Activated T-cell treated with anti-CD3 and anti-CD28 coated beads, Interleukin-2, amount 50 U/mL, for 4 hours (primary cell): ENCODE measurements around the gene SLC9A9. TPM values are rescaled to one million over a fixed set of nuclear protein-coding genes. Genes with fewer than 3 reads are reported as not detected.

ENCODE experiments used
- ATAC-seq, 2 donors: fragments of 200-7000 bp; cut with Tn5 transposase; one replicate each; pipeline ENCODE4 v1.10.0; 2021
- DNase-seq: peaks from one replicate; pipeline ENCODE4 v3.0.0-alpha.2; 2020
- H3K27me3 Mint-ChIP-seq: one replicate; pipeline ENCODE4 v1.8.0; 2021; ENCODE audit warnings: low read depth, mixed read lengths
- H3K36me3 Mint-ChIP-seq: one replicate; pipeline ENCODE4 v1.8.0; 2022; ENCODE audit warnings: mixed read lengths; ENCODE audit not compliant: insufficient read depth
- H3K4me1 Mint-ChIP-seq: one replicate; pipeline ENCODE4 v1.8.0; 2021; ENCODE audit warnings: low read depth, mixed read lengths
- H3K4me3 Mint-ChIP-seq: one replicate; pipeline ENCODE4 v1.8.0; 2021; ENCODE audit warnings: mild to moderate bottlenecking, moderate library complexity, mixed read lengths
- H3K9me3 Mint-ChIP-seq: one replicate; pipeline ENCODE4 v1.8.0; 2021; ENCODE audit warnings: mixed read lengths
- total RNA-seq, 3 donors: library from RNA; stranded (reverse); gene quantifications; one replicate each; pipeline ENCODE4 v1.2.1, GENCODE V29; 2021

Gene SLC9A9
- total RNA-seq, 3 donors from 2014 or later = 0.56 to 0.98 (median 0.87) TPM

DNA sequence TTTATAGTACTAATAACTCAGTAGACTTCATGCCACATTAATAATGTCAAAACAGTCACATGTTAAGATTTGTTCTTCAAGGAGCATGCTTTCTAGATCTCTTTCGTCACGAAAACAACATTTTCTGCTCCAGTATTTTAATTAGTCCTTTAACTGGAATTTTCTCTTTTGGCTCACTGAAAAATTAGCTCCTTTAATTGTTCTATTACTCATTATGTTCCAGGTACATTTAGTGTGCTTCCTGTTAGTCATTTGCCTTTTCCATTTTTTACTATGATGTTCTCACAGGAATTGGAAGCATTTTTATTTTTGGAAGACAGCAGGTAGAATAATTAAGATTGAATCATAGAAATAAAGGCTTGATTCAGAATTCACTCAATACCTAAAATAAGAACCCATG lies 111.2 kb downstream of the SLC9A9 start:
- Mint-ChIP-seq H3K9me3 (peaks cover 13% of the 10 kb centered on the region), H3K27me3 (no peaks in the 10 kb centered on the region), H3K36me3 (peaks cover 19% of the 10 kb centered on the region), H3K4me1 (no peaks in the 10 kb centered on the region), H3K4me3 (no peak overlapping the region)
- DNase-seq = no peak
- ATAC-seq = no peak

DNA sequence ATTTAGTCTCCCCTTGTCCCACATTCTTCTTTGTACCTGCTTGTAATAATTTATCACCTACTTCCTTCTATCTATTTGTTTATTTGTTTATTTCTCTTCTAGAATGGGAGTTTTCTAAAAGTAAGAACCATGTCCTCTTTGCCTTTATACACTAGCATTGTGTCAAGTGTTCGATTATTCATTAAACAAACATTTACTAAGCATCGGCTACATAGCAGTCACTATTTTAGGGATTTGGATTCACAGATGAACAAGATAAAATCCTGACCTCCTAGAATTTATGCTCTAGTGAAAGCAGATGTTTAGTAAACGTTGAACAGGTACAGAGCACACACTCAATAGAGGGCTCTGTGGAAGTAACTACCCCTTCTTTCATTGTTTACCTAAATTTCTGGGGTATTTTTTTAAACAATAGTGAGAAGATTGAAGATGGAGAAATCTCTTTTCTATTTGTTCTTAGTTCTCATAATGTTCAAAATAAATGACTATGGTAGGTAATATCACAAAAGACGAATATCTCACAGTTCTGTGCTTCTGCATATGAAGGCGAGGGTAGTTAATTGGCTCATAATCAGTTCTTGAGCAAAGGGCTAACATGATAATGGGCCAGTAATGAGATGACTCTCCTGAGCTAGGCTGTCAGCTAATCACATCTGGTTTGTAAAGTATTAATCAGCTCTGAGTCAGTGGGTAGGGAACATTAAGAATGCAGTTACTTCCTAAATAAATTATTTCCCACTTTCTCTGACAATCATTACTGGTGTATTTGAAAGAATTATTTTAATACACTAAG lies 111.9 kb downstream of the SLC9A9 start:
- peaks cover 13% of the 10 kb centered on the region for H3K36me3 Mint-ChIP-seq
- no peaks in the 10 kb centered on the region for H3K27me3 Mint-ChIP-seq
- no peak overlapping the region for H3K4me3 Mint-ChIP-seq
- H3K9me3 Mint-ChIP-seq = peaks cover 8% of the 10 kb centered on the region
- H3K4me1 Mint-ChIP-seq = no peaks in the 10 kb centered on the region
- DNase-seq (no peak), ATAC-seq (no peak)

DNA sequence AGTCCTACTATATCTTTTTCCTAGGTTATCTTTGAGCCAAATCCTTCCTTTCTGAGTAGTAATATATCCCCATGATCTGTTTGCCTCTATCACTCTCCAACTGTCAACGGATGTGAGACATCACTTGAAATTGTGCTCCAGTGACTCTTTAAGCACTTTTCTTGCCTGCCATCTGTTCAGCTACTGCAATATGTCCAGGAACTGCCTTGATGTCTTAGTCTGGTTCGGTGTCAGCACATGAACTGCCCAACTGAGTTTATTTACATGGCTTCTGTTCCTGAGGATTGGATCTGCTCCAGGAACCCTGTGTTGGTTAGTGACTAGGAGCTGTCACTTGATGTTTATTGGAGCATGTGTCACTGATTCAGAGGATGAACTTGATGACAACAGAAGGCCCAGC lies 116.5 kb downstream of the SLC9A9 start:
- Mint-ChIP-seq H3K4me3 (no peak overlapping the region), H3K36me3 (peaks cover 7% of the 10 kb centered on the region), H3K4me1 (no peaks in the 10 kb centered on the region), H3K27me3 (no peaks in the 10 kb centered on the region), H3K9me3 (no peaks in the 10 kb centered on the region)
- no peak for ATAC-seq
- no peak for DNase-seq

DNA sequence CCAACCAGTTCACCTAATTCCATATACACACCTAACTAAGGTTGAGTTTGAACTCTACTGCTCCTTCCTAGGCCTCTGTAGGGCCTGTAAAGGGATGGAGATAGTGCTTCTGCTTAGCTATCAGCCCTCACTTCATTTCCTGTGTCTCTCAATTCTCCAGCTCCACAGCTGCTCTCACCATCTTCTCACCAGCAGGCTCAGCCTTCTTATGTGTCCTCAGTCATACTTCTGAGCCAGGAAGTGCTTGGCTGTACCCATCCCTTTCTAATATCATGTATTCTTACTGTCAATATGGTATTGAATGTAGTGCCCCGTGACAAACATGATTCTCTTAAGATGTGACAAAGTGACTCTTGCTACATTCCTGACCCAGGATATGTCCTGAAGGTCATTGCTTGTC lies 116.9 kb downstream of the SLC9A9 start:
- no peak for ATAC-seq
- H3K9me3 Mint-ChIP-seq = no peaks in the 10 kb centered on the region
- H3K27me3 Mint-ChIP-seq = no peaks in the 10 kb centered on the region
- no peaks in the 10 kb centered on the region for H3K4me1 Mint-ChIP-seq
- peaks cover 7% of the 10 kb centered on the region for H3K36me3 Mint-ChIP-seq
- DNase-seq = no peak
- no peak overlapping the region for H3K4me3 Mint-ChIP-seq

DNA sequence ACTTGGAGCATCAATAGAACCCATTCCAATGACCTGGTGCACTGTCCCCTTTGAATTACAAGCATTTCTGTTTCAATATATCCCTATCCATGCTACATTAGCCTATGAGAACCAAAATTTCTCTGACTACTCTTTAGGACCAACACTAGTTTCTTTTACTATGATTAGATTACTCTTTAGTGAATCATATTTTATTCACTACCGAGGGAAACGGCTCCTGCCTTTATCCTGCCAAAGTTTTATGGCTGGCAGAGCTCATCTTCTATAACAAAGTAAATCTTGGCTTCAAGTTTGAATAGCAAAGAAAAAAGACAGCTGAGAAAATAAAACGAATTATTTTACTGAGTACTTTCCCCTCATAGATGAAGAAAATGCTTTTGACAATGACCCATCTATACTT lies 120.9 kb downstream of the SLC9A9 start:
- Mint-ChIP-seq H3K4me1 (no peaks in the 10 kb centered on the region), H3K27me3 (no peaks in the 10 kb centered on the region), H3K9me3 (no peaks in the 10 kb centered on the region), H3K4me3 (no peak overlapping the region), H3K36me3 (peaks cover 6% of the 10 kb centered on the region)
- ATAC-seq (no peak), DNase-seq (no peak)

DNA sequence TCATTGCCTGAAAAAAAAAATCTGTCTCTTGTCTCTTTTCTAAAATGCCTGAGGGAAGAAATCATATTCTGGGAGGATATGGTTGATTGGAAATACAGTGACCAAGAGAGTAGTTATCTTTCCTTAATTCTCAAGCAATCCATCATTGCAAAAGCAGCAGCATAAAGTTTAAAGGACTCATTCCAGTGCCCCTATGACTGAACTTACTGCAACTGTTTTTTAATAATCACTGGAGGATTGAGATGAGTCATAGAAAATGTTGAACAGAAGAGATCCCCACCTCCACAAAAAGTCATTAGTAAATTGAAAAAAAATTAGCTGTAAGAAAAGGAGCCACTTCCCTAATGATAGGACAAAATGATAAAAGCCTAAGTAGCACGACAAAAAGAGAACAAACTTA lies 121.5 kb downstream of the SLC9A9 start:
- no peak for DNase-seq
- Mint-ChIP-seq H3K9me3 (no peaks in the 10 kb centered on the region), H3K4me1 (no peaks in the 10 kb centered on the region), H3K36me3 (peaks cover 7% of the 10 kb centered on the region), H3K4me3 (no peak overlapping the region), H3K27me3 (no peaks in the 10 kb centered on the region)
- ATAC-seq = no peak

- ATAC-seq = no peak
- H3K27me3 Mint-ChIP-seq = no peaks in the 10 kb centered on the region
- no peak overlapping the region for H3K4me3 Mint-ChIP-seq
- H3K9me3 Mint-ChIP-seq = no peaks in the 10 kb centered on the region
- no peak for DNase-seq
- peaks cover 20% of the 10 kb centered on the region for H3K36me3 Mint-ChIP-seq
- no peaks in the 10 kb centered on the region for H3K4me1 Mint-ChIP-seq
Observed at GRCh38 chr3:143720381-143720780, 127.9 kb downstream of the SLC9A9 start.

DNA sequence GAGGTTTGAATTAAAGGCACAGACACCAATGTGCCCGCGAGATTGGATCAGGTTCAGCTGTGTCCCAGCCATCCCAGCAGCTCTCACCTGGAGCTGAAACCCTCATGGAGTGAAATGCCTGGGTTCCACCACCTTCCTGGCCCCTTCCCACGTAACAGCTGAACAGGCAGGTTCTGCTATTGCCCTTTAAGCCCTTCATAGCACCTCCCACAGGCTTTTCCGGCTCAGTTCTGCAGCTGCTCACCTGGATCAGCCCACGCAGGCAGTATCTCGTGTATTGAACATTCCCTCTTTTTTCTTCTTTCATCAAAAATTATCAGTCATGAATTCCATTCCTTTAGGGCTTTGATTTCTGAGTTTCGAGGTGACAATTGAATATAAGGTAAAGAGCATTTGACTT lies 129.8 kb downstream of the SLC9A9 start:
- H3K27me3 Mint-ChIP-seq = no peaks in the 10 kb centered on the region
- ATAC-seq (no peak), DNase-seq (no peak)
- no peaks in the 10 kb centered on the region for H3K4me1 Mint-ChIP-seq
- H3K9me3 Mint-ChIP-seq = no peaks in the 10 kb centered on the region
- H3K36me3 Mint-ChIP-seq = peaks cover 19% of the 10 kb centered on the region
- no peak overlapping the region for H3K4me3 Mint-ChIP-seq

GRCh38 chr3:143716731-143717130 lies 131.5 kb downstream of the SLC9A9 start:
- DNase-seq (no peak), ATAC-seq (no peak)
- no peaks in the 10 kb centered on the region for H3K9me3 Mint-ChIP-seq
- no peak overlapping the region for H3K4me3 Mint-ChIP-seq
- peaks cover 3% of the 10 kb centered on the region for H3K4me1 Mint-ChIP-seq
- peaks cover 17% of the 10 kb centered on the region for H3K36me3 Mint-ChIP-seq
- no peaks in the 10 kb centered on the region for H3K27me3 Mint-ChIP-seq

DNA sequence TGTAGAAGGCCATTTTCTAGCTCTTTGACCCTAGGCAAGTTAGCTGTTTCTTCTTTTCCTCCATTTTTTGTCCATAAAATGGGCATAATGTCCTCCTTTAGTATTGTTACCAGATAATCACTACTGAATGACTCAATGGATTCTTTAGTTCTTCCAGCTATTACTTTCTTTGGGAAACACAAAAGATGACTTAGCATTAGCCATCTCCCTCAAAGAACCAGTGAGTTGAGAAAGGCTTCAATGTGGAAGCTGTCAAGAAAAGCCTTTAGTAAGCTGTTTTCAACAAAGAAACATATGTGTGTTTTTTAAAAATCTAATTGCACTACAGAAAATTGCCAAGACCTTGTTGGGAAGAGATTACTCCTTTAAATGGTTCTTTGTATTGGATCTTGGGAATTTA lies 135.7 kb downstream of the SLC9A9 start:
- Mint-ChIP-seq H3K4me1 (peaks cover 3% of the 10 kb centered on the region), H3K36me3 (peaks cover 11% of the 10 kb centered on the region), H3K9me3 (no peaks in the 10 kb centered on the region), H3K4me3 (no peak overlapping the region), H3K27me3 (no peaks in the 10 kb centered on the region)
- DNase-seq = no peak
- no peak for ATAC-seq

- peaks cover 8% of the 10 kb centered on the region for H3K36me3 Mint-ChIP-seq
- no peak for DNase-seq
- no peaks in the 10 kb centered on the region for H3K27me3 Mint-ChIP-seq
- H3K4me3 Mint-ChIP-seq = no peak overlapping the region
- no peaks in the 10 kb centered on the region for H3K9me3 Mint-ChIP-seq
- H3K4me1 Mint-ChIP-seq = no peaks in the 10 kb centered on the region
- ATAC-seq = no peak
Observed at GRCh38 chr3:143707848-143708247, 140.4 kb downstream of the SLC9A9 start.

DNA sequence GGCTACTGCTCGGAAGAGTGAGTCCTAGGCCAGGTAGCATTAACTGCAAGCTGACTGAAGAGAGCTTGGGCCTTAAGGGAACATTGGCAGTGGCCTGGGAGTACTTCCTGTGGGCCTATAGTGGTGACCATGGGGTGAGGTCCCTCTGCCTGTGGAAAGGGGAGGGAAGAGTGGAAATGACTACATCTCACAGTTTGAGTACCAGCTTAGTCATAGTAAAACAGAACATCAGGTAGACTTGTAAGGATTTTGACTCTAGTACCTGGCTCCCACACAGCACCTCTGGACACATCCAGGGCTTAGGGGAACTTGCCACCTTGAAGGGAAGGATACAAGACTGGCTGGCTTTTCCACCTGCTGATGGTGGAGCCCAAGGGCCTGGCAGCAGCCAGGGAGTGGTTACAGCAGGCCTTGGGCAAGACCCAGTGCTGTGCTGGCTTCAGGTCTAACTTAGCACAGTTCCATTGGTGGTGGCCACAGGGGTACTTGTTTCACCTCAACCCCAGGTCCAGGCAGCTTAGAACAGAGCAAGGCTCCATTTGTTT lies 147.8 kb downstream of the SLC9A9 start:
- Mint-ChIP-seq H3K4me3 (no peak overlapping the region), H3K4me1 (no peaks in the 10 kb centered on the region), H3K27me3 (no peaks in the 10 kb centered on the region), H3K9me3 (no peaks in the 10 kb centered on the region), H3K36me3 (peaks cover 7% of the 10 kb centered on the region)
- no peak for ATAC-seq
- no peak for DNase-seq

DNA sequence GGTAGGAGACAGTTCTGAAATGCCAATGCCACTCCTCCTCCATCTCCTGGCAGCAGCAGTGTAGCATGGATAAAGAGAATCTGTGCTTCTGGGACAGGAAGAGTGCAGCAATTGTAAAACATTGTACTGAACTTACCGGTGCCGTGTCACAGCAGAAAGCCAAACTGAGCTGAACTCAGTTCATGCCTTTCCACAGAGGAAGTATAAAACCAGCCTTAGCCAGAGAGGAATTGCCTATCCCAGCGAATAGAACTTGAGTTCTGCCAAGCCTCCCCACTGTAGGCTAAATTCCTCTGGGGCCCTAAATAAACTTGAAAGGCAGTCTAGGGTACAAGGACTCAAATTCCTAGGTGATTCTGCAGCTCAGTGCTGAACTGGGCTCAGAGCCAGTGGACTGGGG lies 148.8 kb downstream of the SLC9A9 start:
- H3K4me3 Mint-ChIP-seq = no peak overlapping the region
- H3K4me1 Mint-ChIP-seq = no peaks in the 10 kb centered on the region

GRCh38 chr3:143698682-143699303 lies 149.5 kb downstream of the SLC9A9 start:
- no peaks in the 10 kb centered on the region for H3K4me1 Mint-ChIP-seq
- H3K9me3 Mint-ChIP-seq = no peaks in the 10 kb centered on the region
- peaks cover 10% of the 10 kb centered on the region for H3K36me3 Mint-ChIP-seq
- DNase-seq = no peak
- no peak overlapping the region for H3K4me3 Mint-ChIP-seq
- no peaks in the 10 kb centered on the region for H3K27me3 Mint-ChIP-seq
- ATAC-seq = no peak

More for the DNA sequence above, 148.8 kb downstream of the SLC9A9 start:
- DNase-seq (no peak), ATAC-seq (no peak)
- H3K27me3 Mint-ChIP-seq = no peaks in the 10 kb centered on the region
- H3K36me3 Mint-ChIP-seq = peaks cover 10% of the 10 kb centered on the region
- H3K9me3 Mint-ChIP-seq = no peaks in the 10 kb centered on the region

- peaks cover 6% of the 10 kb centered on the region for H3K36me3 Mint-ChIP-seq
- ATAC-seq (no peak), DNase-seq (no peak)
- no peaks in the 10 kb centered on the region for H3K27me3 Mint-ChIP-seq
- no peaks in the 10 kb centered on the region for H3K4me1 Mint-ChIP-seq
- no peaks in the 10 kb centered on the region for H3K9me3 Mint-ChIP-seq
- no peak overlapping the region for H3K4me3 Mint-ChIP-seq
Observed at GRCh38 chr3:143697975-143698374, 150.3 kb downstream of the SLC9A9 start.
